Measurements from ENCODE around the gene PDE4C.
"Not testable (repeated sequence)": the region's sequence is repeated elsewhere in the genome, so short reads cannot be mapped to it uniquely, and the experiment has no call there.

The PDE4C gene

GRCh38 chr19:18221815-18222725 lies 4.2 kb downstream of the PDE4C start:
- H3K4me3 ChIP-seq (ENCODE audit: low read depth in 1 of 2, low read length in 2 of 2): no peak overlapping the region
- H3K9ac ChIP-seq (ENCODE audit: low read depth in 1 of 2, low read length in 2 of 2): no peak overlapping the region
- H3K36me3 ChIP-seq (ENCODE audit: control insufficient read depth in 1 of 2, insufficient read depth in 2 of 2, low read length in 2 of 2): no peaks in the 10 kb centered on the region
- no peak overlapping the region for H3K27ac ChIP-seq (ENCODE audit: low read depth, low read length)
- no peaks in the 10 kb centered on the region for H3K9me3 ChIP-seq (ENCODE audit: control insufficient read depth in 1 of 2, low read length in 2 of 2)
- peaks cover 8 to 19% of the 10 kb centered on the region in 2 donors for H3K4me1 ChIP-seq (ENCODE audit: control insufficient read depth in 1 of 2, insufficient read depth in 2 of 2, low read length in 2 of 2)
- peaks cover 21 to 22% of the 10 kb centered on the region in 2 donors for H3K27me3 ChIP-seq (ENCODE audit: control insufficient read depth in 1 of 2, insufficient read depth in 2 of 2, low read length in 2 of 2)

- Histone ChIP-seq H3K9ac (ENCODE audit: low read depth in 1 of 2, low read length in 2 of 2) (no peak overlapping the region), H3K27ac (ENCODE audit: low read depth, low read length) (no peak overlapping the region), H3K36me3 (ENCODE audit: control insufficient read depth in 1 of 2, insufficient read depth in 2 of 2, low read length in 2 of 2) (no peaks in the 10 kb centered on the region), H3K27me3 (ENCODE audit: control insufficient read depth in 1 of 2, insufficient read depth in 2 of 2, low read length in 2 of 2) (peaks cover 15% of the 10 kb centered on the region in 2 donors), H3K4me3 (ENCODE audit: low read depth in 1 of 2, low read length in 2 of 2) (no peak overlapping the region), H3K9me3 (ENCODE audit: control insufficient read depth in 1 of 2, low read length in 2 of 2) (no peaks in the 10 kb centered on the region), H3K4me1 (ENCODE audit: control insufficient read depth in 1 of 2, insufficient read depth in 2 of 2, low read length in 2 of 2) (peaks cover 8 to 16% of the 10 kb centered on the region in 2 donors)
Observed at GRCh38 chr19:18220632-18221275, 5.5 kb downstream of the PDE4C start.

GRCh38 chr19:18219911-18220631 lies 6.2 kb downstream of the PDE4C start:
- Histone ChIP-seq H3K27me3 (ENCODE audit: control insufficient read depth in 1 of 2, insufficient read depth in 2 of 2, low read length in 2 of 2) (peaks cover 8% of the 10 kb centered on the region in 2 donors), H3K9me3 (ENCODE audit: control insufficient read depth in 1 of 2, low read length in 2 of 2) (no peaks in the 10 kb centered on the region), H3K4me1 (ENCODE audit: control insufficient read depth in 1 of 2, insufficient read depth in 2 of 2, low read length in 2 of 2) (peaks cover 5 to 11% of the 10 kb centered on the region in 2 donors), H3K9ac (ENCODE audit: low read depth in 1 of 2, low read length in 2 of 2) (no peak overlapping the region), H3K4me3 (ENCODE audit: low read depth in 1 of 2, low read length in 2 of 2) (no peak overlapping the region), H3K36me3 (ENCODE audit: control insufficient read depth in 1 of 2, insufficient read depth in 2 of 2, low read length in 2 of 2) (no peaks in the 10 kb centered on the region), H3K27ac (ENCODE audit: low read depth, low read length) (no peak overlapping the region)

- no peaks in the 10 kb centered on the region for H3K9me3 ChIP-seq (ENCODE audit: control insufficient read depth in 1 of 2, low read length in 2 of 2)
- H3K4me1 ChIP-seq (ENCODE audit: control insufficient read depth in 1 of 2, insufficient read depth in 2 of 2, low read length in 2 of 2): no peaks in the 10 kb centered on the region
- H3K27ac ChIP-seq (ENCODE audit: low read depth, low read length): no peak overlapping the region
- H3K4me3 ChIP-seq (ENCODE audit: low read depth in 1 of 2, low read length in 2 of 2): no peak overlapping the region
- H3K9ac ChIP-seq (ENCODE audit: low read depth in 1 of 2, low read length in 2 of 2): no peak overlapping the region
- peaks cover 5 to 6% of the 10 kb centered on the region in 2 donors for H3K27me3 ChIP-seq (ENCODE audit: control insufficient read depth in 1 of 2, insufficient read depth in 2 of 2, low read length in 2 of 2)
- no peaks in the 10 kb centered on the region for H3K36me3 ChIP-seq (ENCODE audit: control insufficient read depth in 1 of 2, insufficient read depth in 2 of 2, low read length in 2 of 2)
Observed at GRCh38 chr19:18218600-18218999, 7.6 kb downstream of the PDE4C start.

- Histone ChIP-seq H3K9me3 (ENCODE audit: control insufficient read depth in 1 of 2, low read length in 2 of 2) (no peaks in the 10 kb centered on the region), H3K27ac (ENCODE audit: low read depth, low read length) (no peak overlapping the region), H3K4me1 (ENCODE audit: control insufficient read depth in 1 of 2, insufficient read depth in 2 of 2, low read length in 2 of 2) (no peaks in the 10 kb centered on the region), H3K9ac (ENCODE audit: low read depth in 1 of 2, low read length in 2 of 2) (no peak overlapping the region), H3K4me3 (ENCODE audit: low read depth in 1 of 2, low read length in 2 of 2) (no peak overlapping the region), H3K27me3 (ENCODE audit: control insufficient read depth in 1 of 2, insufficient read depth in 2 of 2, low read length in 2 of 2) (peaks cover 5 to 6% of the 10 kb centered on the region in 2 donors), H3K36me3 (ENCODE audit: control insufficient read depth in 1 of 2, insufficient read depth in 2 of 2, low read length in 2 of 2) (no peaks in the 10 kb centered on the region)
Observed at GRCh38 chr19:18218159-18218558, 8.1 kb downstream of the PDE4C start.

- H3K4me1 ChIP-seq (ENCODE audit: control insufficient read depth in 1 of 2, insufficient read depth in 2 of 2, low read length in 2 of 2): no peaks in the 10 kb centered on the region
- no peaks in the 10 kb centered on the region for H3K9me3 ChIP-seq (ENCODE audit: control insufficient read depth in 1 of 2, low read length in 2 of 2)
- H3K36me3 ChIP-seq (ENCODE audit: control insufficient read depth in 1 of 2, insufficient read depth in 2 of 2, low read length in 2 of 2): no peaks in the 10 kb centered on the region
- no peak overlapping the region for H3K27ac ChIP-seq (ENCODE audit: low read depth, low read length)
- H3K4me3 ChIP-seq (ENCODE audit: low read depth in 1 of 2, low read length in 2 of 2): no peak overlapping the region
- H3K9ac ChIP-seq (ENCODE audit: low read depth in 1 of 2, low read length in 2 of 2): no peak overlapping the region
- peaks cover 5 to 6% of the 10 kb centered on the region in 2 donors for H3K27me3 ChIP-seq (ENCODE audit: control insufficient read depth in 1 of 2, insufficient read depth in 2 of 2, low read length in 2 of 2)
Observed at GRCh38 chr19:18216789-18217188, 9.4 kb downstream of the PDE4C start.

GRCh38 chr19:18214779-18215433 lies 11.3 kb downstream of the PDE4C start:
- no peaks in the 10 kb centered on the region for H3K27me3 ChIP-seq (ENCODE audit: control insufficient read depth in 1 of 2, insufficient read depth in 2 of 2, low read length in 2 of 2)
- no peaks in the 10 kb centered on the region for H3K9me3 ChIP-seq (ENCODE audit: control insufficient read depth in 1 of 2, low read length in 2 of 2)
- H3K27ac ChIP-seq (ENCODE audit: low read depth, low read length): no peak overlapping the region
- H3K4me3 ChIP-seq (ENCODE audit: low read depth in 1 of 2, low read length in 2 of 2): no peak overlapping the region
- H3K9ac ChIP-seq (ENCODE audit: low read depth in 1 of 2, low read length in 2 of 2): no peak overlapping the region
- no peaks in the 10 kb centered on the region for H3K4me1 ChIP-seq (ENCODE audit: control insufficient read depth in 1 of 2, insufficient read depth in 2 of 2, low read length in 2 of 2)
- no peaks in the 10 kb centered on the region for H3K36me3 ChIP-seq (ENCODE audit: control insufficient read depth in 1 of 2, insufficient read depth in 2 of 2, low read length in 2 of 2)

- Histone ChIP-seq H3K27ac (ENCODE audit: low read depth, low read length) (no peak overlapping the region), H3K9ac (ENCODE audit: low read depth in 1 of 2, low read length in 2 of 2) (no peak overlapping the region), H3K4me3 (ENCODE audit: low read depth in 1 of 2, low read length in 2 of 2) (no peak overlapping the region), H3K9me3 (ENCODE audit: control insufficient read depth in 1 of 2, low read length in 2 of 2) (no peaks in the 10 kb centered on the region), H3K27me3 (ENCODE audit: control insufficient read depth in 1 of 2, insufficient read depth in 2 of 2, low read length in 2 of 2) (no peaks in the 10 kb centered on the region), H3K36me3 (ENCODE audit: control insufficient read depth in 1 of 2, insufficient read depth in 2 of 2, low read length in 2 of 2) (no peaks in the 10 kb centered on the region), H3K4me1 (ENCODE audit: control insufficient read depth in 1 of 2, insufficient read depth in 2 of 2, low read length in 2 of 2) (no peaks in the 10 kb centered on the region)
Observed at GRCh38 chr19:18211683-18212082, 14.6 kb downstream of the PDE4C start.

- not testable (repeated sequence) for H3K9me3 ChIP-seq (ENCODE audit: control insufficient read depth in 1 of 2, low read length in 2 of 2); H3K27ac ChIP-seq (ENCODE audit: low read depth, low read length); H3K36me3 ChIP-seq (ENCODE audit: control insufficient read depth in 1 of 2, insufficient read depth in 2 of 2, low read length in 2 of 2); H3K4me3 ChIP-seq (ENCODE audit: low read depth in 1 of 2, low read length in 2 of 2); H3K4me1 ChIP-seq (ENCODE audit: control insufficient read depth in 1 of 2, insufficient read depth in 2 of 2, low read length in 2 of 2); H3K27me3 ChIP-seq (ENCODE audit: control insufficient read depth in 1 of 2, insufficient read depth in 2 of 2, low read length in 2 of 2); H3K9ac ChIP-seq (ENCODE audit: low read depth in 1 of 2, low read length in 2 of 2)
Observed at GRCh38 chr19:18209912-18210311, 16.3 kb downstream of the PDE4C start.
